ENCODE measurements around the gene PDGFD.
"Not testable (repeated sequence)": the region's sequence is repeated elsewhere in the genome, so short reads cannot be mapped to it uniquely, and the experiment has no call there.

The PDGFD gene

DNA sequence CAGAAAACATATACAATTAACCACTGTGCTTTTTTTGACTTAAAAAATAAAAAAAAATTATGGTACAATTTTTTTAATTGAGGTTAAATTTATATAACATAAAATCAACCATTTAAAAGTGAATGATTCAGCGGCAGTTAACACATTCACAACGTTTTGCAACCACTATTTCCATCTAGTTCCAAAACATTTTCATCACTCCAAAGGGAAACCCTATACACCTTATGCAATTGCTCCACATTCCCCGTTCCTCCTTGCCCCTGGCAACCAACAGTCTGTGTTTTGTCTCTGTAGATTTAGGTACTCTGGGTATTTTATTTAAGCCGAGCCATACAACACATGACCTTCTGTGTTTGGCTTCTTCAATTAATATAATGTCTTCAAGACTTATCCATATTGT is 112.2 kb downstream of the PDGFD start:
- DNase-seq, result no peak

DNA sequence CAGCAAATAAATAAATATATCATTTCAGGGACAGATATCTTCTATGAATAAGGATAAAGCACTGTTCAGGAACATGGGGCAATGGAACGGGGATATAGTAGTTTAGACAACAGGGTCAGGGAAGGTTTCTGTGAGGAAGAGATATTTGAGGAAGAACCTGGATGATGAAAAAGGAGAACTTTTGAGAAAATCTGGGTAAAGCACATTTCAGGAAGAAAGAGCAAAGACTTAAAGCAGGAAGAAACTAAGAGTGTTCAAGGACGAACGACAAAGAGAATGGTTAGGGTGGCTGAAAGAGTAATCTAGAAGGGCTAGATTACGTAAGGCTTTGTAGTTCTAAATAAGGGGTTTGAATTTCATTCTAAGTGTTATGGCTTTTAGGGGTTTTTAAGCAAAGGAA is 114.8 kb downstream of the PDGFD start:
- no peak for DNase-seq

DNA sequence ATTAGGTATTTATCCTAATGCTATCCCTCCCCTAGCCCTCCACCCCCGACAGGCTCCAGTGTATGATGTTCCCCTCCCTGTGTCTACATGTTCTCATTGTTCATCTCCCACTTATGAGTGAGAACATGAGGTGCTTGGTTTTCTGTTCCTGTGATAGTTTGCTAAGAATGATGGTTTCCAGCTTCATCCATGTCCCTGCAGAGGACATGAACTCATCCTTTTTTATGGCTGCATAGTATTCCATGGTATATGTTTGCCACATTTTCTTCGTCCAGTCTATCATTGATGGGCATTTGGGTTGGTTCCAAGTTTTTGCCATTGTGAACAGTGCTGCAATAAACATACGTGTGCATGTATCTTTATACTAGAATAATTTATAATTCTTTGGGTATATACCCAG is 117.1 kb downstream of the PDGFD start:
- DNase-seq, result not testable (repeated sequence)

DNA sequence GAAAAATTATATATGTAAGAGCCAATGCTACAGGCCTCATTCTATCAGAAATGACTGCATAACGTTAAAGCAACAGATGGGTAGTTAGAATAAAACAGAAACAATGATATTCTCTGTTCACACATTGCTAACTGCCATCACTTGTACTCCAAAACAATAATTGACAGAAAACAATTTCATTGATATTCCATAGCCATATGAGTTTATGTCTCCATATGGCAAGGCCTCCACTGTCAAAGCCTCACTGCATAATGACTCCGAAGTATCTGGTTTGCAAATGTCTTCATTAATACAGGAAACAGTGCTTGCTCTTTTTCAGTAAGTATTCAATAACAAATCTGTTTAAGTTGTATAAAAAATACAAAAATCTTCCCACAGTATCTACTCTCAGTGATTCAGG is 117.6 kb downstream of the PDGFD start:
- DNase-seq, result no peak

DNA sequence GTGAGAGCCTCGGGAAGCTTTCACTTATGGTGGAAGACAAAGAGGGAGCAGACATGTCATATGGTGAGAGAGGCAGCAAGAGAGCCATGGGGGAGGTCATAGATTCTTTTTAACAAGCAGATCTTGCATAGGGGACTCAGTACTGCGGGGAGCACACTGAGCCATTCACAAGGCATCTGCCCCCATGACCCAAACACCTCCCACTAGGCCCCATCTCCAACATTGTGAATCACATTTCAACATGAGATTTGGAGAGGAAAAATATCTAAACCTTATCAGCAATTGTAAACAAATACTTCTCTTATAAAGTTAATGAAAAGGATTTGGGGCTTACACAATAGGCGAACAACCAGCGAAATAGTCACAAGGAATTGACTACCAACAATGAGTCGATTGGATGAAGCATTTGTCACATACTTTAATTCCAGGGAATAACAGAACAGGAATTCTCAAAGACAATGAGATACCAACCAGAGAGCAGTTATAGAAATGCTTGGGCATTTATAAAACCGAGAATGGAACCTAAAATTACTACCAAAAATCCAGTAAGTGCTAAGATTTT is 120.2 kb downstream of the PDGFD start:
- no peak for DNase-seq

DNA sequence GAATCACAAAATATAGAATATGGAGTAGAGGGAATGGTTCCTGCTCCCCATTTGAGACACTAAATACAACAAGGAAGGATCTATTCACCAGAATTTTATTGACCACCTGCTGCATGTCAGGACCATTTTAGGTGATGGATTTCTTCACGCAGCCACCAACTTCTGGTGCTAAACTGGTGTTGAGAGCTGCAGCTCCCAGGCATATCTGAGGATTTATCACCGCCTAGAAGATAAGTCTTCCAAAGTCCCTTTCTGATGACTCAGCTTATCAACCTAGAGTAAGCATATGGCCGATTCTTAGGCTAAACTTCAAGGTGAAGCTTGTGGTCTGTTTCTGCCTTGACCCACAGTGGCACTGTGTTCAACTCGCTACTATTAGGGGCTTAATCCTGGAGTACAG is 120.8 kb downstream of the PDGFD start:
- no peak for DNase-seq

DNA sequence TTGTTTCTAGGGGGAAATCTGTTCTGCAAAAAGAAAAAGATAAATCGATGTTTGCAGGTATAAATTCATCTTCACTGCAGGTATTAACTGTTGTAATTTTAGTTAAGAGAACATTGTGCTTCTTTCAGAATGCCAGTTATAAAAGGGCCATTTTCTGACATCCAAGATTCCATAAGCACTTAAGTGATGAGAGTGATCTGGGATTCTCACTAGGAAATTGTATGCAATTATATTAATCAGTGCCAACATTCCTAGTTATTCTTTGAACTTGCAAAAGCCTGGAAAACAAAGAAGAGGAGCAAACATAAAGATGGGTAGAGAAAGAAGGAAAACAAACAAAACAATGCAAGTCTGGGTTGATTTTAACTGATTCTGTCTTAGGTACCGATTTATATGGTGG is 122.2 kb downstream of the PDGFD start:
- no peak for DNase-seq

DNA sequence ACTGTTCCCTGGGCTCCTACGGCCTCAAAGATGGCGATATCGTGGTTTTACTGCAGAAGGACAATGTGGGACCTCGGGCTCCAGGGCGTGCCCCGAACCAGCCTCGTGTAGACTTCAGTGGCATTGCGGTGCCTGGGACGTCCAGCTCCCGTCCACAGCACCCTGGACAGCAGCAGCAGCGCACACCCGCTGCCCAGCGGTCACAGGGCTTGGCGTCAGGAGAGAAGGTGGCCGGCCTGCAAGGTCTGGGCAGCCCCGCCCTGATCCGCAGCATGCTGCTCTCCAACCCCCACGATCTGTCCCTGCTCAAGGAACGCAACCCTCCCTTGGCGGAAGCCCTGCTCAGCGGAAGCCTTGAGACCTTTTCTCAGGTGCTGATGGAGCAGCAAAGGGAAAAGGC is 127.0 kb downstream of the PDGFD start:
- DNase-seq, result no peak

DNA sequence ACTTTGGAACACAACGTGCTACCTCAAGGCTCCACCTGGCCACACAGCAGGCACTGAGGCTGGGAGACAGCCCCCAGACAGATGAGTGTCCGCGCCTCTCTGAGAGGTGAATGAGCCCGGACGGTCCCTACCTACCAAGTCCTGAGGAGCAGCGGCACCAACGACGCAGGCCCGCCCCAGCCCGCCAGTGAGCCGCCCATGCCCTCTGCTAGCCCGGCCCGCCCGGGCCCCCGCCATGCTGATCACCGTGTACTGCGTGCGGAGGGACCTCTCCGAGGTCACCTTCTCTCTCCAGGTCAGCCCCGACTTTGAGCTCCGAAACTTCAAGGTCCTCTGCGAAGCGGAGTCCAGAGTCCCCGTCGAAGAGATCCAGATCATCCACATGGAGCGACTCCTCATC is 127.4 kb downstream of the PDGFD start, which contains the start of gene DDI1:
Gene DDI1 (plus strand): TSS at position 53 of the 400 bp plus-strand sequence. CDS start 183 bp downstream, at position 236.
- no peak for DNase-seq

DNA sequence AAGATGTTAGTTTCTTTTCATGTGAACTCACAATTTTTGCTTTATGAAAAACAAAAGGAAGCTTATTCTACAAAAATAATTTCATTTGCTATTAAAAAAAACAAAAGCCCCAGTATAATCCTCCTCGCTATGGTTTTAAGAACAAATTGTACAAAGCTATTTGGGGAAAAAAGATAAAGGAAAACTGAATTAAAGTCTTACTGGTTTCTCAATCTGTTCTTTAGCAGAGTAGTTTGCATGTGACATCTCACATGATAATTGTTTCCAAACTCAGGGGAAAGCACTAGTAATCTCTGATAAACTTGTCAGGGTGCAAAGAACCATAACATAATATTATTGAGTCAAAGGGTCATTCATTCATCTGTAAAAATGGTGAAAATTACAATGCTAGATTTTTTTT is 130.4 kb downstream of the PDGFD start:
- no peak for DNase-seq

DNA sequence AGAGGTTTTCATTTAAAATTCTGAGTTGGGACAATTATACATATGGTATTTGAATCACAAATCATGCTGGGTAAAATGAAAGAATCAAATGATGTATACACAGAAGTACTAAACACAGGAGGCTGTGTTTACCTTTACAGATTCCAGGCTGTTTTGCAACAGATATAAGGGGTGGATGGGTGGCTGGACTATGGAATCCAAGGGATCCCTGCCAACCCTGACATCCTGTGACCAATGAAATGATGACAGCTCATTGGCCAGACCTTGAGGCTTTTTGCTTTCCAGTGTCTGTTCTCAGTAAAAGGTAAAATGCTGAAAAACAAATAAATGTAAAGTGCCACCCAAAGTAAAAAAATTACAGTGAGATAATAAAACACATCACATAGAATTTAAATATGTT is 130.8 kb downstream of the PDGFD start:
- DNase-seq, result no peak

DNA sequence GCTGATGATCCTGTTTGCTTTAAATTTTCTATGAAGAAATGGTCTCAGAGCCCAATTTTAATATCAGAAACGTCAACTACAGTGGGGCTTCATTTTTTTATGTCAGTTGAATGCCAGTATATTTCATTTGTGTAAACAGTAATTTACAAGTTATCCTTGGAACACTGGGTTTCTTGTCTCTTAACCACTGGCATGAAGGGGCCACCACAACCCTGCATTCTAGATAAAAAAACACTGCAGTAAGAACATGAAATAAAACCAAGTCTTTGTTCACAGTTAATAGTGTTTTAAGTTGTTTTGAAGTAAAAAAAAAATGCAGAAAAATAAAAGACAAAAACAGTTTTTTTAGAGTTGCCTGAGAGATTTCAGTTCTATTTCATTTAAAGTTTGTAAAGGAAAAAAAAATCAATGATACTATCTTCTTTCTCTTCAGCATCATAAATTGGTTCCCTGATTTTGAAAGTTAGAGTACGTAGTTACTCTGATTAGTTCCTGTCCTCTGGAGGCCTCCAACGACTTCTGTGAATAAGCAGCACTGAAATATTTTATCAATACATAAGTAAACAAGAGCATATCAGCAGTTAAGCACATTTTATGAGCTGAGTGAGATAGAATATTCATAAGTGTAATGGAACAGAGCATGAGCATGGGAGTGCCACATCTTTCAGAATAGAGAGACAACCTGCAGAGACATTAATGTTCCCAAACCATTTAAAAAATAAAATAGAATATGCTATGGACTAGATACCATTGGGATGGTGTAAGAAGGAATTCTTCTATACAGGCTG is 135.3 kb downstream of the PDGFD start:
- DNase-seq, result no peak

DNA sequence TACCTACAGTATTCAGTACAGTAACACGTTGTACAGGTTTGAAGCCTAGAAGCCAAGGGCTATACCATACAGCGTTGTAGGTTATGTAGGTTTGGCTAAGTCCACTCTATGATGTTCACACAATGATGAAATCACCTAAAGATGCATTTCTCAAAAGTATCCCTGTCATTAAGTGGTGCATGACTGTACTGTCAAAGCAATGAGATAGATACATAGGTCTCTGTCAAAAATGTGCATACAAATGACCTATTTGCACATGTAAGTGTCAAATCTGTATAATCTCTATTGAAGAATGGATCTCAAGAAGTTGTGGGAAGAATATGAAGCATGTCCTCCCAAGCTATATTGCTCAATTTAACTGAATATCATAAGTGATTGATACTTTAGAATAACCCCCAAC is 139.4 kb downstream of the PDGFD start:
- DNase-seq, result no peak

DNA sequence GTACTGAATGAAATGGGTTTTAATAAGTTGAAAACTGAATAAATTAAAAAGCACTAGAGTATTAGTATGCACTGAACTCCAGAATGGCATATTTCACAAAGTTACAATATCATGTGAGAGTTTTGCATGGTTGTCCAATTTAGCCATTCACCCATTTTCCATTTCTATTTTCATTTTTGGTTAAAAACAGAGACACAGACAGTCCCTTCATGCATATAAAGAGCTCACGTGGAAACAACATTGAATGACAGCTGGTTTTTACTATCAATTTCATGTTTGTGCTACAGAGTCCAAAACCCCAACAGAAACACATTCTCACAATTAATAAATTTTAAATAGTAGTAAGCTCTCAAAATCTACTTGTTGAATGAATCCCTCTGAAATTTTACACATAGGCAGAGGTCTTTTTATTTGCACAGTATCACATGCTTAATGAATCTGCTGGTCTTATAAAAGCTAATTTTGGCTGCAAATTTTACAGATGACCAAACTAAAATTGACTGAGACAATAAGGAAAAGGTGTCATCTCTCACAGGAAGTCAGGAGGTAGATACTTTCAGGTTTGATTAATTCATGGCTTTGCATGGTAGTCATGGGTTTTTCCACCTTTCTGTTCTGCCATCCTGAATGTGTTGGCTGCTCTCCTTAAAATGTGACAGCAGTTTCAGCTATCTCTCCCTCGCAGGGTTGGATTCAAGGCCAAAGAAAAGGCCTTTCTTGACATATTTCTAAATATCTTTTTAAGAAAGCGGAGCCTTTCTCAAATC is 148.1 kb downstream of the PDGFD start:
- DNase-seq, result no peak

DNA sequence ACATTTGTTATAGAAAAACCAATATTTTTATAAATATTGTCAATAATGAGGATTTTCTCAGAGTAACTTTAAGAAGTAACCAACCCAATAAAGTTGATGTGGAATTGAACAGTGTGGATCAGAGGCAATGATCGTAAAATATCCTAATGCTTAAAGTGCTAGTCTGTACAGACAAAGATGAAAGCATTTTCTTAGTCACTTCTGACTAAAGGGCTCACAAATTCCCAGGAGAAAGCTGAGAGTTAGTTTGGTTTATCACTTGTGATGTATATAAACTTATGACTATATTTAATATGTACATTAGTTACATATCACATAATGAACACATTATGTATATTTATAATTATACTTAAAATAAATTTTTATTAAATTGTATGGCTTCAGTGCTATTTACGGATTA is 152.9 kb downstream of the PDGFD start:
- DNase-seq, result no peak

DNA sequence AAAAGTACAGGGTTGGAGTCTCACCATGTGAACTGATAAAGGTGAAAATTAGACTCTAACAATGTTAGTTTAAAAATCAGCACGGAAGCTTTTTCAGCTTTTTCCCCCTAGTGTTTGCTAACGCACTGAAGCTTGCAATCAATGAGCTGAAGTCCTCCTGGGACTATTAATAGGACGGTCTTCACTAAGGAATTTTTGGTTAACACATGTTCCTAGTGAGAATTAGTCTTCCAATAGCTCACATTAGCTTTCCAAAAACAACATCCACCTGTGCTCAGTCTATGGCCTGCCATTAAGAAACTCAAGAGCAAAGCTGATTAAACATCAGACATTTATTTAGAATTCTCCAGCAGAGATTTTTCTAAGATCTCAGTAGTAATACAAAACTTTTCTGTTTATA is 154.2 kb downstream of the PDGFD start:
- no peak for DNase-seq

DNA sequence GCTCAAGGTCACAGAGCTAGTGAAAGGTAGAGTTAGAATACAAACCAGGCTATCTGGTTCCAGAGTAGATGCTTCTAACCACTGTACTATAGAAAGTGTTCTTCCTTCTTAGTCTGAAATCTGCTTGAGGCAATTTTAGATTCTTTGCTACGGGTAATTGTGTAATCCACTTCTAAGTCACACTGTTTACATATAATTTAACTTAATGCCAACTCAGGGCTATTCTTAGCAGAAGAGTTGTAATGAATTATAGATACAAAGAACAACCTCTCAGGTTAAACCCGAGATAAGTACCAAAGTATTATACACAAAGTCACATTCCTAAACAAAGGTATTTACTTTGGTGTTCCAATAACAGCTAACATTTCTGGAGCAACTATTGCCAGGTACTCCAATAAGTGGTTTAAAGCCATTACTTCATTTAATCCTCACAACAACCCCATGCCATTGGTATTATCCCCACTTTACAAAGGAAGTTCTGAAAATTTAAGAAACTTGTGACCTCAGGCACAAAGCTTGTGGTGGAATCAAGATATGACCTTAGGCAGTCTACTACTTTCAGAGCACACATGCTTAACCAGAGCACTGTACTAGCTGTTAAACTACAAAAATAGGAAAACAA is 158.6 kb downstream of the PDGFD start:
- DNase-seq, result no peak

DNA sequence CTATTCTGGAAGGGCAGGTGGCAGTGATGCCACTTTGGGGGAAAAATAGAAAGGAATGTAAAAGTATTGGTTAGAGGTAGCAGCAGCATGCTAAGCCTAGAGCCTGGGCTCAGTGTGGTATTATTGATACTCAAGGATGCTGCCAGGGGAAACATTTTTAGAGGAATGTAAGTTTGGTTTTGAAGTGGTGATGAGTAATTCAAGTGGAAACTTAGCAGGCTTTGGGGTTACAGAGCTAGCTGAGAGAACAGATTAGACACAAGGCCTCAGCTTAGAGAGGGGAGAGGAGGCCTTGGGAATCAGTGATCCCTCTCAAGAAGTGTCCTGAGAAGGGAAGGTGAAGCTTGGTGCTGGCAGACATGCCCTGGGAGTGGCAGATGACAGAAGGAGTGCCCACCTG is 160.5 kb downstream of the PDGFD start:
- DNase-seq, result no peak

DNA sequence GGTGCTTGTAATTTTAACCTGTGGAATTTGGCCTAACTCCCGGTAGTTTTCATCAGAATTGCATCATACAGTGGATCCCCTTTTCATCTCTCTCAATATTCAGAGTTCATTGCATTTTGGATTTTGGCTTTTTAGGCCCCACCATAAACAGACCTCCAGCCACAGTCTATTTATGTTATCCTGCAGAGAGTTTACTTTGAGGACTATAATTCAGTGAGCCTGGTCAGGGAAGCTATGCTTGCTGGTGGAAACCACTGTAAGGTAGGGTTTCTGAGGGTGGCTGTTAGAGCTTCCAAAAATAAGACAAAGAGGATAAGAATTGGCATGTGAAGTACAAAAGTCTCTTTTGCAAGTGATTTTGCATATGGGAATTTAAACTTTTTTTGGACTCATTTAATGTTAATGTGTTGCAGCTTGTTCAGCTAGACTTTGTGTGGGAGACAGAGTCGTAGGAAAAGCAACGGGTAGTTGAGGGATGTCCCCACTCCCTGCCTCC is 162.3 kb downstream of the PDGFD start:
- DNase-seq, result no peak

DNA sequence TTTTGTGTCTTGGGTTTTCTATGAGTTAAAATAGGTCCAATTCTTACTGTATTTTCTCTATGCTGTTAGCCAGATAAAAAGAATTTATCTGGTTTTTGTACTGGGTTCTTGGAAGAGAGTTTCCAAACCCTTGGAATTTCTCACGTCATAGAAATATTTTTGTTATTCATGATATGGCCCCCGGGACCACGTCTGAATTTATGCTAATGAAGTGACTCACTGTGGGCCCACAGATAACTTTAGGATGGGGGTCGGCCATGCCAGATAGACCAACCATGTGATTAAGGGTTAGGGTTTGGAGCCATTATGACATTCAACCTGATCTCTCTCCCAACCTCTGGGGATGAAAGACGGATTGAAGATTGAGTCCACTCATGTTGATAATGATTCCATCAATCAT is 163.1 kb downstream of the PDGFD start:
- no peak for DNase-seq

DNA sequence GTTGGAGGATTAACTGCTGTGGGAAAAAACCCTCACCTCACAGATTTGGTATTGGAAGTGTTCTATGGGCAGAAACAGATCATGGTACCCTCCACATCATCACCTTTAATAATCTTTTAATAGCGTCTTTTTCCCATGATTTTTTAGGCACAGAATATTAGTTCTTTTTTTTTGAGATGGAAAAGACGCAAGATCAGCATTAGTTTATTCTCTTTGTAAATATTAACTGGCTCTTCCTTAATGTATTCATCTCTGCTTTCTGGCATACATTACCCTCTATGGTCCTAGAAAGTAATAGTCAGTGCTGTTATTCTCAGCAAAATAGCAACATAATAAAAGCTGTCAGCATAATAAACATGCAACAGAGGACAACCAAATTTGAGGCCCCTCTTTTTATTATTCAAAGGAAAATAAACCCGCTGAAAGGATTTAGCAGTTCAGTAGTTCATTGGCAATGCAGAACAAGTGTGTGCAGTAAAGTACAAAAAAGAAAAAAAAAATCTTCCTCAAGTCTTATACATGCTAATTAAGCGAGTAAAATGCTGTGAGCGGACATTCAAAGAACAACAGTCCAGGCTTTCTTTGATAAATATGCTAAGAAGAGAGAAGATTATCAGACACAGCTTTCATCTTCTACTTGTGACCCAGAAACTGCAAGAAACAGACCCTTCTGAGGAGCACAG is 165.0 kb downstream of the PDGFD start:
- no peak for DNase-seq

DNA sequence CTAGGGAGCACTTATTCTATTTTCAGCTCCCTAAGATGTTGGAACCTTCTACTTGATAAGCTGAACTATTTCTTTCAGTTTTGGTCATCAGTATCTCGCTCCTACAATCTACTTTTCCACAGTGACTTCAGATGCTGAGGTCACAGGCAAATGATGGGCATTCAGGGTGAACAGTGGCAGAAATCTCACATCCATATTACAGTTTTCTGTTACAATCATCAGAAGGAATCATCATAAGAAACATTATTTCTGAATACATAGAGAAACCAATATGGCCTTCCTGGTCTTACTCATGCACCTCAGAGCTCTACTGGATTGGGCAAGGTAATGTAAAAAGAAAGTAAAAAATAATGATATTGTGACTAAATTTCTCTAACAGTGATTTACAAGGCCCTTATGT is 166.9 kb downstream of the PDGFD start:
- DNase-seq, result no peak

DNA sequence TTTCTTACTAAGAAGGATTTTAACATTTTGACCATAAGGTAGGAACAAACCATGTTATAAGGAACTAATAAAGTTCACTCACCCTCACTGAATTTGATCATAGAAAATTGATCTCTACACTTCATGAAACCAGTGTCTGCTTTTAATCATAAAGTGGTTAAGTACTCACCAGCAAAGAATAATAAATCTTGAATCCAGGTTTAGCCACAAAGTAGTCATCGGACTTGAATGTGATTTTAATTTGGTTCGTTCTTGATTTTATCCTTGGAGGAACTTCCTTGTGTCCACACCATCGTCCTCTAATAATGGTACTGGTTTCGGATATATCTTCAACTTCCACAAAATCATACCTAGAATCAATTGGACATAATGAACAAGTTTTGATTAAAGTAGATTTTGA is 168.1 kb downstream of the PDGFD start:
- DNase-seq, result no peak

Data from NCI-H1436 treated with DMSO at 0.1 percent for 48 hours (cell line).